HG03103 (cell line): ENCODE data around the gene ARFGAP3.
"Not testable (repeated sequence)": the region's sequence is repeated elsewhere in the genome, so short reads cannot be mapped to it uniquely, and the experiment has no call there.

Experiments
- ATAC-seq: cut with Tn5 transposase; IDR thresholded peaks from one replicate; pipeline ENCODE4 v1.9.1; 2021; ENCODE audit warnings: low read depth; ENCODE audit not compliant: unreplicated experiment

The ARFGAP3 gene

DNA sequence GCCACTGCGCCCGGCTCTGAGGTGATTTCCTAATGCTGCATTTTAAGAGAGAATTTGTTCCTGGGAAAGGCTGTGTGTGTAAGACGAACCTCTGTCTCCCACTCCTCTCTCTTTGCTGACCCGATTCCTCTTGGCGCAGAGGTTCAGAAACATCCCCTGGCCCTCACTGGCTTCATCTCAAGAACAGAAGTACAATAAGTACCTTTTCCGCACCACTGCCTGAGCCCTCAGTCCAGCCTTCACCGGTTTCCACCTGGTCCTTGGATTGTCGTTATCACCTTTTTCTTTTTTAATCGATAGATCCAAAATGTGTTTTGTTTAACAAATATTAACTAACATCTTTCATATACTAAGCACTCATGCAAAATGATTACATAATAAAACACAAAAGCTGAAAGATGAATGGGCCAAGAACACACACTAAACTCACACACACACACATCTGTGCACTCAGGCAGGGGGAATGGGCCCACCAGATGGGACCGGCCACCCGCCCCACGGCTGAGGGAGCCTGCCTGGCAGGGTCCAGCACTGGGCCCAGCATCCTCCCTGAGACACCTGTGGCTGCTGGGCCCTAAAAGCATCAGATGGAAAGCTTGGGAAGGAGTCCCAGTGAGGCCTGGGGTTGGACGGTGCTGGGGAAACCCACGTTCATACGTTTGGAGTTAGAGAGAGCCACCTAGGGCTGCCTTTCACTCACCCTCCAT is 86.0 kb downstream of the ARFGAP3 start:
- ATAC-seq, result no peak

DNA sequence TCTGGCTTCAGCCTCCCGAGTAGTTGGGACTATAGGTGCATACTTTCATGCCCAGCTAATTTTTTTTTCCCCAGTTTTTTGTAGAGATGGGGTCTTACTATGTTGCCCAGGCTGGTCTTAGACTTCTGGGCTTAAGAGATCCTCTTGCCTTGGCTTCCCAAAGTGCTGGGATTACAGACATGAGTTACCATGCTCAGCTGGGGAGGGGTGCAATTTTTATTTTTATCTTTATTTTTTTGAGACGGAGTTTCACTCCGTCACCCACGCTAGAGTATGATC is 86.7 kb downstream of the ARFGAP3 start:
- no peak for ATAC-seq

DNA sequence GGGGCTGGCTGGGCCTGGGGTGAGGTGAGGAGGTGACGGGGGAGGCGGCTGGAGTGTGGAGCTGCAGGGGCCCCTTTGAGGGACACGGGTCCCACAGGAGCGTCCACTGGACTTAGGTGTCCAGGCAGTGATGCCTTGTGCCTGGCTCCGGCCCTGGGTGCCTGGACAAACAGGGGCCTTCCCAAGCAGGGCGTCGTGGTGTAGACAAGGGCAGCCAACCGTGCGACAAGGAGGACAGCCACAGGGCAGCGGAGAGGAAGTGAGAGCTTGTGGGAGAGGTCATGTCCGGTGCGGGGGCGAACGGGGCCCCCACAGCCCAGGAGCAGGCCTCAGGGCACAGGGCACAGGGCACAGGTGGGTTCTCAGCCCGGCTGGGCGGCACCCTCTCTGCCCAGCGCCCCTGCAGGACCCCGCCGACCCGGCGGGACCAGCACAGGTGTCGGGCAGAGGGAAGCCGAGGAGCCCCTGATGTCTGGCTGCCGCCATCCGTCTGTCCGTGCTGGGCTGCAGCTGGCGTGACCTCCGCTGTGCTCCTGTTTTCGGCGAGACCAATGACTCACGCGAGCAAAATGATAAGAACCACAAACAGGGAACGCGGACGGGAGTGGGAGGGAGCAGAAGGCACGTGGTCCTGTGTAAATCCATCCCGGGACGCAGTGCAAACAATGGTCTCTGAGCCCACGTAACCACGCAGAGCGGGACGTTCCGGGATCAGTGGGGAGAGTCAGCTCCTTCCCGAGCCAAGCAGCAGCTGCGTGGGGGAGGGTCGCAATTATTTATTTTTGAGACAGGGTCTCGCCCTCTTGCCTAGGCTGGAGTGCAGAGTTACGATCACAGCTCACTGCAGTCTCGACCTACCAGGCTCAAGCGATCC is 87.3 kb downstream of the ARFGAP3 start:
- ATAC-seq, result no peak

DNA sequence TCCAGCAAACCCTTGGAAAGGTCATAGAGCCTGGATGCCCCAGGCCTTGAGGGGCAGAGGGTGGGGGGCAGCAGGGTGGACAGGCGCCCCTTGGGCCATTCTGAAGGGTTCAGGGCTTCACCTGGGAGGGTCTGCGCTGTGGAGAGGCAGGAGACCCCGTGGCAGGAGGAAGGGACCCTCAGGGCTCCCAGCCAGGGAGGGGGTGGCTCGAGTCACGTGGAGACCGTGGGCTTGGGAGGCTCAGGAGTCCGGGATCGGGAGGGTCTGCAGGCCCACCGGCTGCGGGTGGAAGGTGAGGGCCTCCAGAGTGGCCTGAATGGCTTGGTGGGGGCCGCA is 87.9 kb downstream of the ARFGAP3 start:
- no peak for ATAC-seq

DNA sequence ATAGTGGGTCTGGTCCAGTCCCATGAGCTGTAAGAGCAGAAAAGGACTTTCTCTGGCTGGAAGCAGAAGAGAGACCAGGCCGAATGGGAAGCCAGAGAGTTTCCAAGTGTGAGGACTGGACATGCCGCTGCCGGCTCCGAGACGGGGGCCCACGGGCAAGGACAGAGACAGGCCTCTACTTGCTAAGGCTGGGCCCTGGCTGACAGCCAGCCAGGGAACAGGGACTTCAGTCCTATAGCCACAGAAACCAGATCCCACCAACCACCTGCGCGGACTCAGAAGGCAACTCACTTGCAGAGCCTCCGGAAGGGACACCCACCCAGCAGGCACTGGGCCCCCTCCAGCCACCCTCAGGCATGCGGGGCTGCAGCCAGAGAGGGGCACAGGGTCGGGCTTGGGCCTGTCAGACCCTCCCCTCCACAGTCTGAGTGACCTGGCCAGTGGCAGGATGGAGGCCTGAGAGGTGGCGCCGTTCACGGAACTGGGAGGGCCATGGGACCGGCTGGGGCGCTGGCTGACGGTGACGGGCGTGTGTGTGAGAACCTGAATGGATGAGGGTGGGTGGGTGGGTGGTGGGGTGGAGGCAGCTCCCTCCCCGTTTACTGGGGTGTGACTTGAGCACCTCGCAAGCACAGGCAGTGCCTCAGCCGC is 88.6 kb downstream of the ARFGAP3 start:
- no peak for ATAC-seq

DNA sequence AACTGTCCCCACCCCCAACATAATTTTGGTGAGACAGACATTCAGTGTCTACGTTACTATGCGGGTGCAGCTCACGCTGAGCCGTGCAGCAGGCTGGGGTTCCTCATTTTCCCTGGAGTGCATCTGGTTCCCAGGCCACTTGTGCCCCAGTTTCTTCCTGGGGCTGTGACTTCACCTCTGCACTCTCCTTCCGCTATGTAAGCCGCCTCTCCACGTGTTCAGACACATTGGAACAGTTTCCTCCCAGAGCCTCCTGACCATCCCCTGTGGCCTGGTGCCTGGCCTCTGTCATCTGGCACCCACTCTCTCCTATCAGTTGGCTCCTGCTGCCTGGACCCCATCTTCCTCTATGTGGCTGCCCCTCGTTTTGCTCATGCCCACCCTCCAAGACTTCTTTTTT is 90.2 kb downstream of the ARFGAP3 start:
- ATAC-seq, result no peak

DNA sequence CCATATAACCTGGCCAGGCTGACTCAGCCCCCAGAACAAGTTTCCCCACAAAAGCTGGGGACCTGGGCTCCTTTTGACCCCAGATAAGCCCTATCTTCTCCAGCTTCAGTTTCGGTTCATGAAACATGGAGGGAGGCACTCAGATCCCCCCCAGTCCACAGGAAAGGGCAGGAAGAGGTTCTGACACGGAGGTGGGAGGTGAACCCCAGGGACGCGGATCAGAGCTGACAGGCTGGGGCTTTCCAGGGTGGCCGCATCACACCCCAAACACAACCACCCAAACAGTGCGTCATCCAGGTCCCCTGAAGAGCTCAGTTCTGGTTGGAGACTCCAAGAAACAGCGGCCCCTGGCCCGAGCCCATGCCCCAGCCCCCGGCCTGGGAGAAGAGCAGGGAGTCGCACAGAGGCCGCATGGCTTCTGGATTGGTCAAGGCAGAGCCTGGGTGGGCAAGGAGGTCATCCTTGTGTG is 92.1 kb downstream of the ARFGAP3 start:
- no peak for ATAC-seq

DNA sequence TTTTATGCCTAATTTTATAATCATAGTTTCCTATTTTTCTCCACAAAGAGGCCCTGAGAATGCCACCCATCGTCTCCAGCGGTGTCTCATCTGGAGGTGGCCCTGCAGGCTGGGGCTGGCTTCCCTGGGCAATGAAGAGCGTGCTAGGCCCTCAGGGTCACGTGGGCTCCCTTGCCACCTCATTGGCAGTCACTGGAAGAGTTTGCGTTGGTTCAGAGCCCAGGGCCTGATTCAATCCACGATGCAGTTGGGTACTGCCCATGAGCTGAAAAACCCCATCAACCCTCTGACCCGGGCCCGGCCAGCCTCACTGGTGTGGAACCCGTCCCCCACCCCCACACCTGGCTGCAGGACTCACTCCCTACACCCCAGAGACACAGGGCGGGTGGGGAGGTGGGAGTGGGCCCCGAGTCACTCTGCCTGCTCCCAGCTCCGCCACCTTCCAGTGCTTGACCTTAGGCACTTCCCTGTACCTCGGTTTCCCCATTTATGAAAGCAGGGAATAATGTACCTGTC is 93.0 kb downstream of the ARFGAP3 start:
- no peak for ATAC-seq

DNA sequence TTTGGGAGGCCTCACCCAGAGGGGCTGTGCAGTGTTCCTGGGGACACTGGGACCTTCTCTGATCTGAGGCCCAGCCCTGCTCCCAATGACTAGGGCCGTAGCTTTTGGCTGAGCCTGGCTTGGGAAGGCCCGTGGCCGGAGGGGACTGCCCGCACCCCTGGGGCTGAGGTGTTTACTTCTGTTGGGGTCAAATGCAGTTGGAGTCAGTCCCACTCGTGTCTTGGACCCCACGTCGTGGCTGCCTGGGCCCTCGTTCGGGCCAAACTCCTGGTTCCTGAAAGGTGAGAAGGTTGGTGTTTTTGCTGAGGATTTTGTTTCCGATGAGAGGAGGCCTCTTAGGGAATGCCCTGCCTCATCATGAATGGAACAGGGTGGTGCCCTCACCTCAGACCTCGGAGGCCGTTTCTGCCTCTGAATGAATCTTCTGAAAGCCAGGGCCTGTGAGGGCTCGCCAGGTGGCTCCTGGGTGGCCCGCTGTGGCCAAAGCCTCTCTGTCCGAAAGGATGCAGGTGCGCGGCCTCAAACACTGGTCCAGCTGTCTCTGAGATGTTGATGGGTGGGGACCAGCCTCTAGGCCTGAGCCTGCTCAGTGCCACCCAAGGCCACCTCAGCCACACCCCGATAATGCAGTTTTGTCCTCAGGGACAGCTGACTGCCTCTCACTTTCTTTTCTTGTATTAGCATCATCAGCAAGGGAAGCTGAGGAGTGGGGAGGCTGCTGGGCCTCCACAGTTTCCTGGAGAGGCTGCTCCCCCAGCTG is 96.1 kb downstream of the ARFGAP3 start:
- ATAC-seq, result no peak

DNA sequence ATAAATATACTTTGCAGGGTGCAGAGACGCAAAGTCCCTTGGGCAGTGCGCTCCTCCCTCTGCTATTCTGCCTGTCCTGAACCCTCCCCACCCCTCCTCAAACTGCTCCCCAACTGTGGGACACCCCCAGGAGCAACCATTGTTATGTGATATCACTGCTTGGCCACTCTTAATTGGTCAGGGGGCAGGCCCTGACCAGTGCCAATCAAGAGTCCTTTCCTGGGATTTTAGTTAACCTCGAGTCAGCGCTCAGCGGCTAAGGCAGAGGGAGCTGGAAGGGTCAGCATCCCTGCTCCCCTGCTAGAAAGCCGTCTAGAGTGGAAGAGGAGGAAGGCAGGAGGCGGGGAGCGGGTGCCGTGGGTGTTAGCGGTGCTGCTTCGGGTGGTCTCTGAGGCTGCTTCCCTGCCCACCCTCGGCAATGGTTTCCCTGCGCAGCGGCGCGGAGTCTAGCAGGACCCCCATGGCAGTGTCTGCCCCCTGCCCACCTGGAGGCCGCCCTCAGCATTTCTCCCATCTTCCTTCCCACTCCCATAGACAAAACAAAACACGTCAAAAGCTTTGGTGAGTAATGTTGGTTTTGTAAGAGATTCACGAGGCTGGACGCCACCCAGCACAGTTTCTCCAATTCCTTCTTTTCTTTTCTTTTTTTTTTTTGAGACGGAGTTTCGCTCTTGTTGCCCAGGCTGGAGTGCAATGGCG is 98.0 kb downstream of the ARFGAP3 start:
- no peak for ATAC-seq

DNA sequence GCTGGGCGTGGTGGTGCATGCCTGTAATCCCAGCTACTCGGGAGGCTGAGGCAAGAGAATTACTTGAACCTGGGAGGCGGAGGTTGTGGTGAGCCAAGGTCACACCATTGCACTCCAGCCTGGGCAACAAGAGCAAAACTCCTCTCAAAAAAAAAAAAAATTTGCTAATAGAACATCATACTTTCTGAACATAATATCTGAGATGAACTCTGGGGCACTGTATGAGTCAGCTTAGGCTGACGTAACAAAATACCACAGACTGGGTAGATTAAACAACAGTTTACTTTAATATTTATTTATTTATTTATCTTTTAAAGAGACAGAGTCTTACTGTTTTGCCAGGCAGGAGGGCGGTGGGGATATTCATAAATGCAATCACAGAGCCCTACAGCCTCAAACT is 101.5 kb downstream of the ARFGAP3 start:
- ATAC-seq, result not testable (repeated sequence)

DNA sequence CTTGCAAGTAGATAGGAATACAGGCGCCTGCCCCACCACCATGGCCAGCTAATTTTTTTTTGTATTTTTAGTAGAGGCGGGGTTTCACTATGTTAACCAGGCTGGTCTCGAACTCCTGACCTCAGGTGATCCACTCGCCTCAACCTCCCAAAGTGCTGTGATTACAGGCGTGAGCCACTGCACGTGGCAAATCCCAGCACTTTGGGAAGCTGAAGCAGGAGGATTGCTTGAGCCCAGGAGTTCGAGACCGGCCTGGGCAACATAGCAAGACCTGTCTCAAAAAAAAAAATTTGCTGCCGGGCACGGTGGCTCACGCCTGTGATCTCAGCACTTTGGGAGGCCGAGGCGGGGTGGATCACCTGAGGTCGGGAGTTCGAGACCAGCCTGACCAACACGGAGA is 102.0 kb downstream of the ARFGAP3 start:
- not testable (repeated sequence) for ATAC-seq

DNA sequence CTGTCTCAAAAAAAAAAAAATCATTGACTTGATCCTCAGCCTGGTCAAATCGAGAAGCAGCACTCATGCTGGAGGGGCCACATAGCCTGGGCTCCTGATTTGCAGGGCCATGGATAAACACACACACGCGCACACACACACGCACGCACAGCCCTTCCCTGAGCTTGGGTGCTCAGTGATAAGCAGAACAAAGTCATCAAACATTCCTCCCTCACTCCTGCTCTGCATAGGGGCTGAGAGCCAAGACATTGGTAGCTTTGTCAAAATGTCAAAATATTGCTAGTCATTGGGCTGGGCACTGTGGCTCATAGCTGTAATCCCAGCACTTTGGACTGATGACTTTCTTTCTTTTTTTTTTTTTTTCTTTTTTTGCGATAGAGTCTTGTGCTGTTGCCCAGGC is 102.4 kb downstream of the ARFGAP3 start:
- ATAC-seq, result no peak

DNA sequence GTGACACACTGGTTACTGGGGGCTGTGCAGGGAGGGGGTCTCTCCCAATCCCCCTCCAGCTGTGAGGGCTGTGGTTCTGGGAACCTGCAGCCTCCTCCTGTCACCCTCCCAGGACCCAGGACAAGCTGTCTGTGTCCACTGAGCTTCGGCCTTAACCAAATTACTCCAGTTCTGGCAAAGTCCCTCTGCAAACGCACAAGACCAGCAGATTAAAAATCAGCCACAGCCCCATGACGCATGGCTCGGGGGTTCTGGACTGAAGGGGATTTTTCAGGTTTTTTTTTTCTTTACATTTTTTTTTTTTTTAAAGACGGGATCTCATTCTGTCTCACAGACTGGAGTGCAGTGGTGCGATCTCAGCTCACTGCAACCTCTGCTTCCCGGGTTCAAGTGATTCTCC is 104.2 kb downstream of the ARFGAP3 start:
- no peak for ATAC-seq

DNA sequence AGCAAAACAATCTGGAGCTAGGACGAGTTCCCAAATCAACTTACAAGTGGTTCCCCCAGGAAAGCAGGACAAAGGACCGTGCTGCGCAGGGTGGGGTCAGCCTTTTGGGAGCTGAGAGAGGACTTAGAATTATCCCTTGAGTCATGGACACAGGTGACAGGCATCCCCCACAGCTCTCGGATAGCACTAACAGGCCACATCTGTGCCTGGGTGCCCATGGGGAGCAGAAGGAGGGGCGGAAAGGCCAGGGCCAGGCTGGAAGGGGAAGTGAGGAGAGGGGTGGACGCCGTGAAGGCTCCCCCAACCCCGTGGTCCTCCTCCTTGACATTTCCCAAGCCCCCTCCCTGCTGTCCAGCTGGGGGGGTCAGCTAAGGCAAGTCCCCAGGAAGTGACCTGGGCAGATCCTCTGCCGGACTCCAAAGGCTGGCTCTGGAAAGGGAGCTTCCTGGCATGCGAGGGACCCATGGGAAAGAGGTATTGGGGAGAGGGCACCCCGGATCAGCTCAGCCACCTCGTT is 104.8 kb downstream of the ARFGAP3 start:
- no peak for ATAC-seq

DNA sequence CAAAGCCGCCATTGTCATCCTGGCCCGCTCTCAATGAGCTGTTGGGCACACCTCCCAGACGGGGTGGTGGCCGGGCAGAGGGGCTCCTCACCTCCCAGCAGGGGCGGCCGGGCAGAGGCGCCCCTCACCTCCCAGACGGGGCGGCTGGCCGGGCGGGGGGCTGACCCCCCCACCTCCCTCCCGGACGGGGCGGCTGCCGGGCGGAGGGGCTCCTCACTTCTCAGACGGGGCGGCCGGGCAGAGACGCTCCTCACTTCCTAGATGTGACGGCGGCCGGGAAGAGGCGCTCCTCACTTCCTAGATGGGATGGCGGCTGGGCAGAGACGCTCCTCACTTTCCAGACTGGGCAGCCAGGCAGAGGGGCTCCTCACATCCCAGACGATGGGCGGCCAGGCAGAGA is 106.7 kb downstream of the ARFGAP3 start:
- ATAC-seq, result not testable (repeated sequence)

DNA sequence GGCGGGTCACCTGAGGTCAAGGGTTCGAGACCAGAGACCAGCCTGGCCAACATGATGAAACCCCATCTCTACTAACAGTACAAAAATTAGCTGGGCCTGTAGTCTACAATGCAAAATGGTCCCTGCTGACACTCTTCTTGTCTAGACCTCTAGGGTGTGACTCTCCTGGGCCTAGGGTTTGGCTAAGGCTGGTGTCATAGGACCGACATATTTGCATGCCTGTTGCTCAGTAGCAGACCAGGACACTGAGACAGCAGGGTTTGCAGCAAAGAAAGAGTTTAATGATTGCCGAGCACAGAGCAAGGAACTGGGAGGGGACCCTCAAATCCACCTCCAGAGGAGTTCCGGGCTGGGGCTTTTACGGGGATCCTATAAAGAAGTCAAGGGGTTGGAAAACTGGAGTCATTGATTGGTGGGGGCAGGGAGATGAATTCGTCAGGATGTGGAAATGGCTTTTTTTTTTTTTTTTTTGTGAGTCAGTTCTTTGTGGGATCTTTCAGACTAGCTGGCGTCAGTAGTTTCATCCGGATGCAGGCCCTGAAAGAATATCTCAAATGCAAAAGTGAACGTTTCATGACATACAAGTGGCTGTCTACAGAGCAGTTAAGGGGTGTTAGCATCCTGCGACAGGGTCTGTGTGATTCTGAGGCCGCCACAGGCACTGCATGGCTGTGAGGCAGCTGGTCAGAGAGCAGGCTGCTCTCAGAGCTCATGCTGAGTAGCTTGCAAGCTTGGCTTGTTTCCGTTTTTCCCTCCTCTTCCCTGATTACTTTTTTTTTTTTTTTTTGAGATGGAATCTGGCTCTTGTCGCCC is 109.2 kb downstream of the ARFGAP3 start:
- ATAC-seq, result no peak
